Uterus (tissue), 4 donors: ENCODE measurements around the gene MAP1LC3B2. TPM values are rescaled to one million over a fixed set of nuclear protein-coding genes. Genes with fewer than 3 reads are reported as not detected.

ENCODE experiments used
- DNase-seq, 2 donors: peaks; one replicate each; pipeline ENCODE4 v3.0.0-alpha.2; 2019 to 2020
- H3K27ac ChIP-seq, 2 donors: fragments of 200-600 bp; sonication (generic); 1 replicate in 1 of 2; 2 replicates in 1 of 2; pipeline ENCODE4 v1.5.1; 2016 to 2018
- H3K27me3 ChIP-seq, 2 donors: fragments of 200-600 bp; sonication (generic); one replicate each; pipeline ENCODE4 v1.5.1; 2018 to 2019; ENCODE audit warnings: control low read depth in 1 of 2
- H3K36me3 ChIP-seq, 2 donors: fragments of 200-600 bp; sonication (generic); one replicate each; pipeline ENCODE4 v1.5.1; 2019; ENCODE audit warnings: control low read depth in 1 of 2
- H3K4me1 ChIP-seq, 2 donors: fragments of 200-600 bp; sonication (generic); one replicate each; pipeline ENCODE4 v1.5.1; 2018 to 2019; ENCODE audit warnings: control low read depth in 1 of 2
- H3K4me3 ChIP-seq, 2 donors: fragments of 200-600 bp; sonication (generic); 1 replicate in 1 of 2; 2 replicates in 1 of 2; pipeline ENCODE4 v1.5.1; 2018 to 2019; ENCODE audit warnings: mild to moderate bottlenecking in 1 of 2
- H3K9me3 ChIP-seq, 2 donors: fragments of 200-600 bp; sonication (generic); one replicate each; pipeline ENCODE4 v1.5.1; 2019; ENCODE audit warnings: control low read depth in 1 of 2
- POLR2A ChIP-seq, 2 donors: fragments of 450-650 bp; IDR thresholded peaks; one replicate each; pipeline ENCODE4 v1.6.1; 2016; ENCODE audit warnings: antibody characterized with exemption in 2 of 2, mild to moderate bottlenecking in 1 of 2, moderate library complexity in 1 of 2
- intact Hi-C: fragments of 100-400 bp; cut with DNase I; formaldehyde crosslinking; loops from one replicate; pipeline ENCODE4 v1.15.1; 2023; ENCODE audit warnings: low total_unique reads
- total RNA-seq, 4 donors: library from RNA; depleted of rRNA in 3 of 4; stranded (reverse); fragments of >200 nt in 3 of 4; gene quantifications; one replicate each; pipeline versions ENCODE4 v1.1.0 to v1.2.4, GENCODE V29; 2014 to 2023
- TF ChIP-seq, protein P1 (sequence below), 4 experiments: fragments of 200-600 bp in 2 of 4; fragments of 450-650 bp in 2 of 4; sonication (generic) in 2 of 4; IDR thresholded peaks; one replicate each; pipeline ENCODE4 v1.5.1; 2016 to 2019; ENCODE audit warnings: antibody characterized with exemption in 4 of 4, mild to moderate bottlenecking in 2 of 4, moderate library complexity in 1 of 4
- donor health status: DM: yes; HTN: yes; CAD: no.

The MAP1LC3B2 gene
- total RNA-seq, 4 donors from 2014 or later: 1.8 to 3.6 TPM; not detected in 2

GRCh38 chr12:116520225-116520760 lies 38.9 kb upstream of the MAP1LC3B2 start:
- no peak overlapping the region for H3K4me3 ChIP-seq
- TF ChIP-seq, protein P1, sequence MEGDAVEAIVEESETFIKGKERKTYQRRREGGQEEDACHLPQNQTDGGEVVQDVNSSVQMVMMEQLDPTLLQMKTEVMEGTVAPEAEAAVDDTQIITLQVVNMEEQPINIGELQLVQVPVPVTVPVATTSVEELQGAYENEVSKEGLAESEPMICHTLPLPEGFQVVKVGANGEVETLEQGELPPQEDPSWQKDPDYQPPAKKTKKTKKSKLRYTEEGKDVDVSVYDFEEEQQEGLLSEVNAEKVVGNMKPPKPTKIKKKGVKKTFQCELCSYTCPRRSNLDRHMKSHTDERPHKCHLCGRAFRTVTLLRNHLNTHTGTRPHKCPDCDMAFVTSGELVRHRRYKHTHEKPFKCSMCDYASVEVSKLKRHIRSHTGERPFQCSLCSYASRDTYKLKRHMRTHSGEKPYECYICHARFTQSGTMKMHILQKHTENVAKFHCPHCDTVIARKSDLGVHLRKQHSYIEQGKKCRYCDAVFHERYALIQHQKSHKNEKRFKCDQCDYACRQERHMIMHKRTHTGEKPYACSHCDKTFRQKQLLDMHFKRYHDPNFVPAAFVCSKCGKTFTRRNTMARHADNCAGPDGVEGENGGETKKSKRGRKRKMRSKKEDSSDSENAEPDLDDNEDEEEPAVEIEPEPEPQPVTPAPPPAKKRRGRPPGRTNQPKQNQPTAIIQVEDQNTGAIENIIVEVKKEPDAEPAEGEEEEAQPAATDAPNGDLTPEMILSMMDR (IDR thresholded peaks at IDR 0.05): no peak
- TF ChIP-seq POLR2A (IDR thresholded peaks at IDR 0.05): no peak
- H3K36me3 ChIP-seq: no peaks in the 10 kb centered on the region
- no peak for DNase-seq
- no peaks in the 10 kb centered on the region for H3K27me3 ChIP-seq
- H3K4me1 ChIP-seq: no peaks in the 10 kb centered on the region
- H3K27ac ChIP-seq: no peak overlapping the region
- intact Hi-C loops: no loop called here
- no peaks in the 10 kb centered on the region for H3K9me3 ChIP-seq

- Histone ChIP-seq H3K27me3 (no peaks in the 10 kb centered on the region), H3K4me1 (peaks cover 0 to 3% of the 10 kb centered on the region in 2 donors), H3K4me3 (no peak overlapping the region), H3K9me3 (no peaks in the 10 kb centered on the region), H3K27ac (peak overlapping the region in 1 of 2 donors; percentile 37), H3K36me3 (no peaks in the 10 kb centered on the region)
- no peak for DNase-seq
- no peak for TF ChIP-seq POLR2A (IDR thresholded peaks at IDR 0.05)
- TF ChIP-seq, protein P1 (IDR thresholded peaks at IDR 0.05): no peak
- intact Hi-C loops: no loop called here
Observed at GRCh38 chr12:116520801-116521471, 38.2 kb upstream of the MAP1LC3B2 start.

GRCh38 chr12:116524311-116524710 lies 34.9 kb upstream of the MAP1LC3B2 start:
- Histone ChIP-seq H3K27me3 (no peaks in the 10 kb centered on the region), H3K4me3 (no peak overlapping the region), H3K9me3 (no peaks in the 10 kb centered on the region), H3K36me3 (no peaks in the 10 kb centered on the region), H3K4me1 (peaks cover 8 to 12% of the 10 kb centered on the region in 2 donors), H3K27ac (peak overlapping the region in 1 of 2 donors; percentile 86)
- intact Hi-C loops: no loop called here
- no peak for DNase-seq
- TF ChIP-seq, protein P1 (IDR thresholded peaks at IDR 0.05): no peak
- TF ChIP-seq POLR2A (IDR thresholded peaks at IDR 0.05): no peak

DNA sequence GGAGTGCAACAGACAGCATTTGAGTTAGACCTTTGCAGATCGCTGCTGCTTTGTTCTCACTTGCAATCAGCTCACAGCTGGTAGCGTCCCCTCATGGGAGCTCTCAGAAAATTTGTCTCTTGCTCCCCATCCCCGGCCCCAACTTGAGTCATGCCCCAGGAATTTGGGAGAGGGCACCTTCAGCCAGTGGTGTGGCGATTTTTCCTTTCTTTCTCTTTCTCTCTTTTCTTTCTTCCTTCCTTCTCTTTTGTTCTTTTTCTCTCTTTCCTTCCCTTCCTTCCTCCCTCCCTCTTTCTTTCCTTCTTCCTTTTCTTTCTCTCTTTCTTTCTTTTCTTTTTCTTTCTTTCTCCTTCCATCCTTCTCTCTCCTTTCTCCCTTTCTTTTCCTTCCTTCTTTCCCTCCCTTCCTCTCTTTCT lies 34.2 kb upstream of the MAP1LC3B2 start:
- Histone ChIP-seq H3K4me1 (peaks cover 8 to 15% of the 10 kb centered on the region in 2 donors), H3K4me3 (peak overlapping the region in 1 of 2 donors; percentile 8), H3K27me3 (no peaks in the 10 kb centered on the region), H3K27ac (peak overlapping the region; percentile 80 to 86), H3K36me3 (no peaks in the 10 kb centered on the region), H3K9me3 (no peaks in the 10 kb centered on the region)
- intact Hi-C loops: no loop called here
- TF ChIP-seq POLR2A (IDR thresholded peaks at IDR 0.05): no peak
- TF ChIP-seq, protein P1 (IDR thresholded peaks at IDR 0.05): peak in 1 of 4 experiments; percentile 22
- peak; percentile 51 to 60 for DNase-seq

GRCh38 chr12:116525418-116526001 lies 33.7 kb upstream of the MAP1LC3B2 start:
- Histone ChIP-seq H3K36me3 (no peaks in the 10 kb centered on the region), H3K27me3 (no peaks in the 10 kb centered on the region), H3K27ac (peak overlapping the region; percentile 80 to 86), H3K4me1 (peaks cover 8 to 15% of the 10 kb centered on the region in 2 donors), H3K9me3 (no peaks in the 10 kb centered on the region), H3K4me3 (peak overlapping the region; percentile 8 to 19)
- intact Hi-C loops: no loop called here
- peak; percentile 82 to 90 for DNase-seq
- no peak for TF ChIP-seq POLR2A (IDR thresholded peaks at IDR 0.05)
- TF ChIP-seq, protein P1 (IDR thresholded peaks at IDR 0.05): no peak
